Endothelial cell of umbilical vein (primary cell): ENCODE results near the gene LIMA1.

Source experiments
- EZH2 ChIP-seq: IDR thresholded peaks from 2 replicates; pipeline ENCODE4 v1.6.1; 2012; ENCODE audit warnings: borderline replicate concordance, low read depth, mild to moderate bottlenecking, moderate library complexity, low read length, inconsistent platforms; ENCODE audit not compliant: severe bottlenecking
- FOS ChIP-seq: IDR thresholded peaks from 2 replicates; pipeline ENCODE4 v1.6.1; 2011; ENCODE audit warnings: mild to moderate bottlenecking, low read length, moderate library complexity, borderline replicate concordance; ENCODE audit not compliant: insufficient read depth
- JUN ChIP-seq: IDR thresholded peaks from 2 replicates; pipeline ENCODE4 v1.6.1; 2011; ENCODE audit warnings: borderline replicate concordance, low read depth; ENCODE audit not compliant: insufficient read length, insufficient read depth
- MYC ChIP-seq: IDR thresholded peaks from one replicate; pipeline ENCODE4 v1.6.1; 2011; ENCODE audit warnings: mild to moderate bottlenecking, low read depth, low read length
- POLR2A ChIP-seq: IDR thresholded peaks from 2 replicates; pipeline ENCODE4 v1.6.1; 2012; ENCODE audit warnings: low read depth, mild to moderate bottlenecking, control low read depth, low read length
- POLR2AphosphoS5 ChIP-seq: IDR thresholded peaks from 2 replicates; pipeline ENCODE4 v1.6.1; 2012; ENCODE audit warnings: low read depth, mild to moderate bottlenecking, control low read depth, low read length, moderate library complexity; ENCODE audit not compliant: insufficient read depth
- TF ChIP-seq, protein P1 (sequence below), 2 donors: IDR thresholded peaks; 1 replicate in 1 of 2; 2 replicates in 1 of 2; pipeline ENCODE4 v1.5.1; 2011; ENCODE audit warnings: low read length in 2 of 2, mild to moderate bottlenecking in 2 of 2, moderate library complexity in 2 of 2, control low read depth in 1 of 2, inconsistent platforms in 1 of 2, low read depth in 1 of 2; ENCODE audit not compliant: insufficient read depth in 1 of 2; ENCODE audit errors: extremely low read depth in 1 of 2
- TF ChIP-seq, protein P2 (sequence below): IDR thresholded peaks from 2 replicates; pipeline ENCODE4 v1.6.1; 2011; ENCODE audit not compliant: insufficient read depth, insufficient read length

DNA sequence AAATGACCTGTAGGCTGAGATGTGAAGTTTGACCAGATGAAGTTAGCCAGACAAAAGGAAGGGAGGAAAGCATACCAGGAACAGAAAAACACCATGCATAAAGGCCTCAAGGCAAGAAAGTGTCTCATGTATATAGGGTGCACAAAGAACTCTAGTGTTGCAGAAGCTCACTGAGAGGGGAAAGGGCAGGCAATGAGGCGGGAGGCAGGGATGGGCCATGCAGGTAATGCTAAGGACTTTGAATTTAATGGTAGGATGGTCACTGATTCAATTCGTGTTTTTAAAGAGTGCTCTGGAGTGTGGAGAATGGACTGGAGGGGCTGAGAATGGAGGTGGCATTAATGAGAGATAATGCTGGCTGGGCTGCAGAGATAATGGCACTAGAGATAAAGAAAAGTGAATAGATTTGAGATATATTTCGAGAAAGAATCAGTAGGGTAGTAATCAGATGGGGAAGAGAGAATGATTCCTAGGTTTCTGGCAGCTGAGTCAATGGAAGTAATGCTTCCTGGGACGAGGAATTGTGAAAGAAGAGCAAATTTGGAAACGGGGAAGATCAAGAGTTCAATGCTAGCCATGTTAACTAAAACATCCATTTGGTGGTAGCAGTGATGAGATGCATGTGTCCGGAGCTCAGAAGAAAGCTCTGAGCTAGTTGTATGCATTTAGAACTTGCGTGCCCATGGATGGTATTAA, 43.1 kb downstream of the LIMA1 start:
- TF ChIP-seq, protein P1, sequence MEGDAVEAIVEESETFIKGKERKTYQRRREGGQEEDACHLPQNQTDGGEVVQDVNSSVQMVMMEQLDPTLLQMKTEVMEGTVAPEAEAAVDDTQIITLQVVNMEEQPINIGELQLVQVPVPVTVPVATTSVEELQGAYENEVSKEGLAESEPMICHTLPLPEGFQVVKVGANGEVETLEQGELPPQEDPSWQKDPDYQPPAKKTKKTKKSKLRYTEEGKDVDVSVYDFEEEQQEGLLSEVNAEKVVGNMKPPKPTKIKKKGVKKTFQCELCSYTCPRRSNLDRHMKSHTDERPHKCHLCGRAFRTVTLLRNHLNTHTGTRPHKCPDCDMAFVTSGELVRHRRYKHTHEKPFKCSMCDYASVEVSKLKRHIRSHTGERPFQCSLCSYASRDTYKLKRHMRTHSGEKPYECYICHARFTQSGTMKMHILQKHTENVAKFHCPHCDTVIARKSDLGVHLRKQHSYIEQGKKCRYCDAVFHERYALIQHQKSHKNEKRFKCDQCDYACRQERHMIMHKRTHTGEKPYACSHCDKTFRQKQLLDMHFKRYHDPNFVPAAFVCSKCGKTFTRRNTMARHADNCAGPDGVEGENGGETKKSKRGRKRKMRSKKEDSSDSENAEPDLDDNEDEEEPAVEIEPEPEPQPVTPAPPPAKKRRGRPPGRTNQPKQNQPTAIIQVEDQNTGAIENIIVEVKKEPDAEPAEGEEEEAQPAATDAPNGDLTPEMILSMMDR (IDR thresholded peaks at IDR 0.05; ENCODE audit: extremely low read depth in 1 of 2, insufficient read depth in 1 of 2, low read depth in 1 of 2, low read length in 2 of 2): no peak
- TF ChIP-seq POLR2A: no peak
- TF ChIP-seq EZH2: no peak
- no peak for TF ChIP-seq JUN
- TF ChIP-seq POLR2AphosphoS5: no peak
- no peak for TF ChIP-seq FOS
- TF ChIP-seq, protein P2, sequence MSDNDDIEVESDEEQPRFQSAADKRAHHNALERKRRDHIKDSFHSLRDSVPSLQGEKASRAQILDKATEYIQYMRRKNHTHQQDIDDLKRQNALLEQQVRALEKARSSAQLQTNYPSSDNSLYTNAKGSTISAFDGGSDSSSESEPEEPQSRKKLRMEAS: no peak
- TF ChIP-seq MYC: no peak
